PC-3 (cell line): Measurements from ENCODE around the gene DAPK1.

Experiments
- CTCF ChIP-seq: fragments of 300-600 bp; sonication (generic); conservative IDR thresholded peaks from 2 replicates; pipeline ENCODE4 v1.5.1; 2017; ENCODE audit warnings: antibody characterized with exemption, low read depth, mild to moderate bottlenecking, low read length
- EZH2 ChIP-seq: fragments of 300-600 bp; sonication (generic); IDR thresholded peaks from one replicate; pipeline ENCODE4 v1.6.1; 2017; ENCODE audit warnings: antibody characterized with exemption, mild to moderate bottlenecking, low read length; ENCODE audit not compliant: unreplicated experiment
- EZH2phosphoT487 ChIP-seq: fragments of 300-600 bp; sonication (generic); IDR thresholded peaks from 2 replicates; pipeline ENCODE4 v1.6.1; 2018; ENCODE audit warnings: mild to moderate bottlenecking, antibody characterized with exemption, low read length, borderline replicate concordance

GRCh38 chr9:87711857-87712800 lies 214.5 kb downstream of the DAPK1 start:
- TF ChIP-seq CTCF (no peak), EZH2phosphoT487 (no peak), EZH2 (no peak)
